ENCODE data around the gene VEGFA.

The VEGFA gene

DNA sequence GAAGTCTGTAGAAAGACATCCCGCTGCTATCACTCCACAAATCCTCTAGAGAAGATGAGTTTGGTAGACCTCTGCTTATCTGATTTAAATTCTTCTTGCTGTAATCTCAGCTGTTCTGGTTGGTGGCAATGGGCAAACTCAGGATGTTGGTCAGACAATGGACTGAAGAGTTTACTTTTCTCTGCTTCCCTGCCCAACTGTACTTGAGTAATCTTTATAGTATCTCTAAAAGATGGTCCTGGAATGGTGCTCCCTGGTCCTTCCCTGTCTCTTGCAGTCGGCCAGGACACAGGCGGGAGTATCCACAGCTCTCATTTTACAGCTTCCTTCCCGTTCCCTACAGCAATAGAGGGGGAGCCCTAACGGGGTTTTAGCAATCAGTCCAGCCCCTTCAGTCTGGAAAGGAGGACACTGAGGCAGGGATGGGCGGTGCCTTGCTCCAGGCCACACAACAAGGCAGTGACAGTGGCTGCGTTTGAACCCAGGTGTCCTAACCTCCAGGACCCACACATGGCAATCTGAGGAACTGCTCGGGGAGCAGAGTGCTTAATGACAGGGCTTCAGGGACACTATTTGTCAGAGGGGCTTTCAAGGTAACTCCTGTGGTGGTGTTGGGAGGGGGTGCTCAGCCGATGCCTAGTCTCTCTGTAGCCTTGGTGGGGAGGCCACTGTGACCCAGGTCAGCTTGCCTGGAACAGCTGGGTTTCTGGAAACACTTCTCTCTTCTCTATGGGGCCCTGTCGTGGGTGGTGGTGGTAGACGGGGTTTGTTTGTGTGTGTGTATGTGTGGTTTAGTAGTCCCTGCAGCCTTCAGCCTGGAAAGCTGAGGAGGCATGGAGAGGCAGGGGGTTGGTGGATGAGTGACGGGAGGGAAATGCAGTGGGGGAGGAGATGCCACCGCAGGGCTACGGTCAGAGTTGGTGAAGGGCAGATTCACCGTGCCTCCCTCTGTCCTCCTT lies 9.5 kb upstream of the VEGFA start:
- DNase-seq, result no peak

GRCh38 chr6:43761666-43762409 lies 8.2 kb upstream of the VEGFA start:
- DNase-seq, result no peak

GRCh38 chr6:43762410-43762768 lies 7.6 kb upstream of the VEGFA start:
- no peak for DNase-seq

GRCh38 chr6:43762966-43763695 lies 6.9 kb upstream of the VEGFA start:
- no peak for DNase-seq

DNA sequence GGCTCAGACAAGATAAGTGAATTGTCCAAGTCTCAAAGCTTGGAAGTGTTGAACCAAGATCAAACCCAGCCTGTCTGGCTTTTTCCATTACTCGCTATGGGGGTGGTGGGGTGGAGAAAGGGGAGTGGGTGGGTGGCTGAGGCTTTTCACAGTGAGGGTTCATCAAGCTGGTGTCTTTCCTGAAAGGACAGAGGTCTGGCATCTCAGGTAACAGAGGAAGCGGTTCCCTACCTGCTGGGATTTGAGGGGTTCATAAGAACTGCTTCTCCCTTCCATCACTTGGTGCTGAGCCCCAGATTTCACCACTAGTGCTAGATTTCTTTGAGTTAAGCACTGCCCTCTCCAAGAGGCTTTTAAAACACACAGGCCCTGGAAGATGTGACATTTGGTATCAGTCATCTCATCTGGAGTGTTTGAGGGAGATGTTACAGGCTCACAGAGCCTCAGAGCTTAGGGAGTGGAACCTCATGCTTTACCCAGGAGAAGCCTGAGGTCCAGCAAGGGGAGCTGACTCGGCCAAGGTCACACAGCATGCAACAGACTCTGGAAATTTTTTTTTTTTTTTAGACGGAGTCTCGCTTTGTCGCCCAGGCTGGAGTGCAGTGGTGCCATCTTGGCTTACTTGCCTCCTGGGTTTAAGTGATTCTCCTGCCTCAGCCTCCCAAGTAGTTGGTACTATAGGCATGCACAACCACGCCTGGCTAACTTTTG lies 6.0 kb upstream of the VEGFA start:
- DNase-seq, result no peak

DNA sequence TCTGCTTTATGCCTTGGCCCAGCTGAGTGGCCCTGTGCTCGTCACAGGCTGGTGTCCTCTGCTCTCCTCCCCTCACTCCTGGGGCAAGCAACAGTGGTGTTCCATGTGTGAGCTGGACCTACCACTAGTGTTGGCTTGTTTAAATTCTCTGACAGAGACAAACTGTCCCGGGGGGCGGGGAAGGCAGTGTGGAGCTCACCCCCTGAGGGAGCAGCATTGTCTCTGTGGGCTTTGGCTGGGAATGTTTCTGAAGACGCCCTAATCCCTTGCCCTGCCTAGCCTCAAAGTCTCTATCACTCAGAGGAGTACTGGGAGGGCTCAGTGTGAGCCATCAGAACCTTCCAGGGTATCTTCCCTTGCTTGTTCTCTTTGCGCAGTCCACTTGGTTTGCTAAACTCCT lies 5.2 kb upstream of the VEGFA start:
- DNase-seq, result no peak

DNA sequence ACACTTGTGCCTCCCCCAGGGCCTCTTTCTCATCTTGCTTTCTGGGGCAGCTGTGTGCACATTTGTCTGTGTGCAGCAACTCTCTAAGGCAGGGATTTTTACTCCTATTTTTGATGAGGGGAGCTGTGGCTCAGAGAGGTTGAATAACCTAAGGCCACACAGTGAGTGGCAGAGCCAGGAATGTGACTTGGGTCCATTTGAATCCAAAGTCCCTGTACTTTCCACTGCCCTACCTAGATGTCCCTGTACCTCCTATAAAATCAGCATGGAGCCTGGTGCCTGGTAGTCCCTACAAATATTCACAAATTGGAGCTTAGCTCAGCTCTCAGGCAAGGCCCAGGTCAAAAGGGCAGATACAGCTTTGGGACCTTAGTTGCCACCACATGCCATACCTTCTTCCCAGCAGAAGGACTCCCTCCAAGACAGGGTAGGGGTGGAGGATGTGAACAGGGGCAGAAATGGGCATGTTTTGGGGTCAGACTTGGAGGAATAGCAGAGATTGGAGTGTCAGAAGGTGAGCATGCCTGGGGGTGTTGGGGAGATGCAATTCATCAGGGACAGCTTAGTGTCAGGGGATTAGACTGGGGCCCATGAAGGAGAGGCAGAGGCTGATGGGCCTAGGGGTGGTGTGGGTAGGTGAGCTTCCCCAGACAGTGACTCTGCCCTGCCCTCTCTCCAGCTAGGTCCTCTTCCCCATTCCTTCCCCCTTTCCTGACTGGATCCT lies 4.1 kb upstream of the VEGFA start:
- no peak for DNase-seq

- no peak for DNase-seq
Observed at GRCh38 chr6:43766500-43766853, 3.5 kb upstream of the VEGFA start.

GRCh38 chr6:43766964-43767461 lies 3.0 kb upstream of the VEGFA start:
- DNase-seq, result no peak

DNA sequence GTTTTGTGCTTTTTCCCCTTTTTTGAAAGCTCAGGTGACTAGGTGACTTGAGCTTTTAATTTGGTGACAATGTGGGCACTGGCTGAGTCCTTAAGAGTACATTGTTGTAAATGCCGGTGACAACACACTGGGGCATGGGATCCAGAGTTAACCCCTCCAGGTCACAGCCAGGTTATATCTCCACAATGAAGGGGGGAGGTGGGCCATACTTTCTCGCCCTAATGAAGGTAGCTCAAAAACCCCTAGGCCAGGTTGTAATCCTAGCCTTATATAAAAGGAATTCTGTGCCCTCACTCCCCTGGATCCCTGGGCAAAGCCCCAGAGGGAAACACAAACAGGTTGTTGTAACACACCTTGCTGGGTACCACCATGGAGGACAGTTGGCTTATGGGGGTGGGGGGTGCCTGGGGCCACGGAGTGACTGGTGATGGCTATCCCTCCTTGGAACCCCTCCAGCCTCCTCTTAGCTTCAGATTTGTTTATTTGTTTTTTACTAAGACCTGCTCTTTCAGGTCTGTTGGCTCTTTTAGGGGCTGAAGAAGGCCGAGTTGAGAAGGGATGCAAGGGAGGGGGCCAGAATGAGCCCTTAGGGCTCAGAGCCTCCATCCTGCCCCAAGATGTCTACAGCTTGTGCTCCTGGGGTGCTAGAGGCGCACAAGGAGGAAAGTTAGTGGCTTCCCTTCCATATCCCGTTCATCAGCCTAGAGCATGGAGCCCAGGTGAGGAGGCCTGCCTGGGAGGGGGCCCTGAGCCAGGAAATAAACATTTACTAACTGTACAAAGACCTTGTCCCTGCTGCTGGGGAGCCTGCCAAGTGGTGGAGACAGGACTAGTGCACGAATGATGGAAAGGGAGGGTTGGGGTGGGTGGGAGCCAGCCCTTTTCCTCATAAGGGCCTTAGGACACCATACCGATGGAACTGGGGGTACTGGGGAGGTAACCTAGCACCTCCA lies 2.2 kb upstream of the VEGFA start:
- DNase-seq, result no peak

DNA sequence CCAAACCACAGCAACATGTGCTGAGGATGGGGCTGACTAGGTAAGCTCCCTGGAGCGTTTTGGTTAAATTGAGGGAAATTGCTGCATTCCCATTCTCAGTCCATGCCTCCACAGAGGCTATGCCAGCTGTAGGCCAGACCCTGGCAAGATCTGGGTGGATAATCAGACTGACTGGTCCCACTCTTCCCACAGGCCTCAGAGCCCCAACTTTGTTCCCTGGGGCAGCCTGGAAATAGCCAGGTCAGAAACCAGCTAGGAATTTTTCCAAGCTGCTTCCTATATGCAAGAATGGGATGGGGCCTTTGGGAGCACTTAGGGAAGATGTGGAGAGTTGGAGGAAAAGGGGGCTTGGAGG lies 1.5 kb upstream of the VEGFA start:
- no peak for DNase-seq

GRCh38 chr6:43768983-43769525 lies 957 bp upstream of the VEGFA start:
- DNase-seq, result no peak

- no peak for DNase-seq
Observed at GRCh38 chr6:43770372-43771209, 580 bp downstream of the VEGFA start.

- no peak for DNase-seq
Observed at GRCh38 chr6:43771210-43771857, 1.3 kb downstream of the VEGFA start.

DNA sequence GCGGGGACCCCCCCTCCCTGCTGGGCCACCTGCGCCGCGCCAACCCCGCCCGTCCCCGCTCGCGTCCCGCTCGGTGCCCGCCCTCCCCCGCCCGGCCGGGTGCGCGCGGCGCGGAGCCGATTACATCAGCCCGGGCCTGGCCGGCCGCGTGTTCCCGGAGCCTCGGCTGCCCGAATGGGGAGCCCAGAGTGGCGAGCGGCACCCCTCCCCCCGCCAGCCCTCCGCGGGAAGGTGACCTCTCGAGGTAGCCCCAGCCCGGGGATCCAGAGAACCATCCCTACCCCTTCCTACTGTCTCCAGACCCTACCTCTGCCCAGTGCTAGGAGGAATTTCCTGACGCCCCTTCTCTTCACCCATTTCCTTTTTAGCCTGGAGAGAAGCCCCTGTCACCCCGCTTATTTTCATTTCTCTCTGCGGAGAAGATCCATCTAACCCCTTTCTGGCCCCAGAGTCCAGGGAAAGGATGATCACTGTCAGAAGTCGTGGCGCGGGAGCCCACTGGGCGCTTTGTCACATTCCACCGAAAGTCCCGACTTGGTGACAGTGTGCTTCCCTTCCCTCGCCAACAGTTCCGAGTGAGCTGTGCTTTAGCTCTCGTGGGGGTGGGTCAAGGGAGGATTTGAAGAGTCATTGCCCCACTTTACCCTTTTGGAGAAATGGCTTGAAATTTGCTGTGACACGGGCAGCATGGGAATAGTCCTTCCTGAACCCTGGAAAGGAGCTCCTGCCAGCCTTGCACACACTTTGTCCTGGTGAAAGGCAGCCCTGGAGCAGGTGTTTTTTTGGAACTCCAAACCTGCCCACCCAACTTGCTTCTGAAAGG lies 2.1 kb downstream of the VEGFA start:
- no peak for DNase-seq

DNA sequence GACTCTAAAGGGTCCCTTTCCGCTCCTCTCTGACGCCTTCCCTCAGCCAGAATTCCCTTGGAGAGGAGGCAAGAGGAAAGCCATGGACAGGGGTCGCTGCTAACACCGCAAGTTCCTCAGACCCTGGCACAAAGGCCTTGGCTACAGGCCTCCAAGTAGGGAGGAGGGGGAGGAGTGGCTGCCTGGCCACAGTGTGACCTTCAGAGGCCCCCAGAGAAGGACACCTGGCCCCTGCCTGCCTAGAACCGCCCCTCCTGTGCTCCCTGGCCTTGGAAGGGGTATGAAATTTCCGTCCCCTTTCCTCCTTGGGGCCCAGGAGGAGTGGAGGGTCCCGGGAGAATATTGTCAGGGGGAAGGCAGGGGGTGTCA lies 2.7 kb downstream of the VEGFA start:
- DNase-seq, result no peak

DNA sequence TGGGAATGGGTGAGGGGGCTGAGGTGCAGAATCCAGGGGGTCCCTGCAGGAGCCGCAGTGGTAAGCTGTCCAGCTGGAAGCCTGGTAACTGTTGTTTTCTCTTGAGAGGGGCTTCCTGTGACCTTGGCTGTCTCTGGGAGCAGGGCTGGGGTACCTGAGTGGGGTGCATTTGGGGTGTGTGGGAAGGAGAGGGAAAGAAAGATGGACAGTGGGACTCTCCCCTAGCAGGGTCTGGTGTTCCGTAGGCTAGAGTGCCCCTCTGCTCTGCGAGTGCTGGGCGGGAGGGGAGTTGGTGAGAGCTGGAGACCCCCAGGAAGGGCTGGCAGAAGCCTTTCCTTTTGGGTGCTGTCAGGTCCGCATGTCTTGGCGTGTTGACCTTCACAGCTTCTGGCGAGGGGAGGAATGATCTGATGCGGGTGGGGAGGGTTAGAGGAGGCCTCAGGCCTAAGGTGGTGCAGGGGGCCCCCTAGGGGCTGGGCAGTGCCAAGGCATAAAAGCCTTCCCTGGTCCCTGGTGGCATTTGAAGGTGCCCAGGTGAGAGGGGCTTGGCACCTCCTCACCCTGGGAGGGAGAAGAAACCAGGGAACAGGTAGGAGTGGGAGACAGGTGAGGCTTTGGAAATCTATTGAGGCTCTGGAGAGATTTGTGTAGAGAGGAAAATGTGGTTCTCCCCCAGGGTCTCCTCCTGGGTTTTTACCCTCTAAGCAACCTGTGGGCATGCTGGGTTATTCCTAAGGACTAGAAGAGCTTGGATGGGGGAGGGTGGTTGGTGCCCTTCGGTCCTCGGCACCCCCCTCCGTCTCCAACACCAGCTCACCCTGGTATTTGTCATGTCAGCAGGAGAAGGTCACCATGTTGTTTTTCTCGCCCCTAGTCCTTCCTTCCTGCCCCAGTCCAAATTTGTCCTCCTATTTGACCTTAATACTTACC lies 3.3 kb downstream of the VEGFA start:
- DNase-seq, result no peak
